Measurements from ENCODE around the gene SIL1. TPM values are rescaled to one million over a fixed set of nuclear protein-coding genes. Genes with fewer than 3 reads are reported as not detected.
"Not testable (repeated sequence)": the region's sequence is repeated elsewhere in the genome, so short reads cannot be mapped to it uniquely, and the experiment has no call there.

The SIL1 gene
- total and polyA plus RNA-seq, 7 donors: 7.8 to 60.8 (median 33.0) TPM

GRCh38 chr5:139117342-139117884, 80.8 kb downstream of the SIL1 start:
- Histone ChIP-seq H3K4me1 (peaks cover 0 to 29% (median 26%) of the 10 kb centered on the region in 4 donors), H3K9me3 (no peaks in the 10 kb centered on the region), H3K27ac (no peak overlapping the region), H3K36me3 (peaks cover 0 to 27% (median 0%) of the 10 kb centered on the region in 4 donors), H3K27me3 (no peaks in the 10 kb centered on the region), H3K4me3 (no peak overlapping the region)
- 90 to 94% methylated on average over 2 of the region's 2 CpGs for WGBS, 2 donors
- DNase-seq: no peak
- TF ChIP-seq CTCF (IDR thresholded peaks at IDR 0.05) (no peak), POLR2AphosphoS5 (IDR thresholded peaks at IDR 0.05) (no peak)
- intact Hi-C loops (cut with DNase I): no loop called here

GRCh38 chr5:139116100-139116655, 82.0 kb downstream of the SIL1 start:
- WGBS, 2 donors: 91 to 96% methylated on average over 5 of the region's 5 CpGs
- Histone ChIP-seq H3K4me3 (no peak overlapping the region), H3K27me3 (no peaks in the 10 kb centered on the region), H3K4me1 (peaks cover 0 to 25% (median 24%) of the 10 kb centered on the region in 4 donors), H3K27ac (no peak overlapping the region), H3K9me3 (no peaks in the 10 kb centered on the region), H3K36me3 (peaks cover 0 to 27% (median 0%) of the 10 kb centered on the region in 4 donors)
- TF ChIP-seq POLR2A (IDR thresholded peaks at IDR 0.05) (no peak), EP300 (IDR thresholded peaks at IDR 0.05) (no peak), POLR2AphosphoS5 (IDR thresholded peaks at IDR 0.05) (no peak), CTCF (IDR thresholded peaks at IDR 0.05) (no peak)
- DNase-seq: no peak
- intact Hi-C loops (cut with DNase I): no loop called here

- intact Hi-C loops (cut with DNase I): no loop called here
- Histone ChIP-seq H3K36me3 (peaks cover 0 to 15% (median 0%) of the 10 kb centered on the region in 4 donors), H3K4me1 (peaks cover 0 to 11% (median 5%) of the 10 kb centered on the region in 4 donors), H3K4me3 (no peak overlapping the region), H3K27me3 (no peaks in the 10 kb centered on the region), H3K27ac (no peak overlapping the region), H3K9me3 (no peaks in the 10 kb centered on the region)
- TF ChIP-seq POLR2AphosphoS5 (IDR thresholded peaks at IDR 0.05) (no peak), POLR2A (IDR thresholded peaks at IDR 0.05) (no peak), EP300 (IDR thresholded peaks at IDR 0.05) (no peak), CTCF (IDR thresholded peaks at IDR 0.05) (no peak)
- no peak for DNase-seq
- 87 to 89% methylated on average over 2 of the region's 2 CpGs for WGBS, 2 donors
These were observed 84.3 kb downstream of the SIL1 start for GRCh38 chr5:139113892-139114291.

GRCh38 chr5:139112362-139112761, 85.8 kb downstream of the SIL1 start:
- DNase-seq; intact Hi-C loops (cut with DNase I); H3K27ac ChIP-seq; H3K36me3 ChIP-seq; H3K27me3 ChIP-seq; H3K4me3 ChIP-seq; H3K9me3 ChIP-seq: not testable (repeated sequence)
- peaks cover 0 to 21% (median 14%) of the 10 kb centered on the region in 4 donors for H3K4me1 ChIP-seq
- 96 to 98% methylated on average over 39 of the region's 39 CpGs for WGBS, 2 donors

GRCh38 chr5:139110526-139111168, 87.5 kb downstream of the SIL1 start:
- H3K36me3 ChIP-seq: no peaks in the 10 kb centered on the region
- no peak for DNase-seq
- TF ChIP-seq EP300 (IDR thresholded peaks at IDR 0.05) (no peak), POLR2A (IDR thresholded peaks at IDR 0.05) (no peak)
- intact Hi-C loops (cut with DNase I): no loop called here
- H3K27me3 ChIP-seq: no peaks in the 10 kb centered on the region
- no peaks in the 10 kb centered on the region for H3K9me3 ChIP-seq
- H3K27ac ChIP-seq: no peak overlapping the region
- no peak overlapping the region for H3K4me3 ChIP-seq
- H3K4me1 ChIP-seq: peaks cover 0 to 34% (median 24%) of the 10 kb centered on the region in 4 donors
